Heart left ventricle (tissue), 16 donors: Measurements from ENCODE around the gene TNS4. TPM values are rescaled to one million over a fixed set of nuclear protein-coding genes. Genes with fewer than 3 reads are reported as not detected.

Experiments
- ATAC-seq, 4 donors: fragments of 200-7000 bp; cut with Tn5 transposase; one replicate each; pipeline ENCODE4 v1.9.1; 2020 to 2022; ENCODE audit warnings: moderate library complexity in 4 of 4, mild to moderate bottlenecking in 3 of 4, moderate number of reproducible peaks in 1 of 4
- DNase-seq, 5 donors: peaks; one replicate each; pipeline ENCODE4 v3.0.0-alpha.2; 2020
- H3K27ac ChIP-seq, 12 donors: fragments of 200-600 bp; sonication (generic) in 4 of 12; one replicate each; pipeline versions ENCODE4 v1.5.0 to v1.8.0; 2016 to 2022; ENCODE audit warnings: mild to moderate bottlenecking in 2 of 12
- H3K27me3 ChIP-seq, 9 donors: fragments of 200-600 bp; sonication (generic) in 2 of 9; one replicate each; pipeline versions ENCODE4 v1.5.1 to v1.8.0; 2016 to 2022; ENCODE audit warnings: mild to moderate bottlenecking in 3 of 9
- H3K36me3 ChIP-seq, 9 donors: fragments of 200-600 bp; sonication (generic) in 2 of 9; one replicate each; pipeline versions ENCODE4 v1.5.0 to v1.8.0; 2018 to 2022; ENCODE audit warnings: mild to moderate bottlenecking in 2 of 9
- H3K4me1 ChIP-seq, 12 donors: fragments of 200-600 bp; sonication (generic) in 4 of 12; one replicate each; pipeline versions ENCODE4 v1.5.0 to v1.8.0; 2016 to 2022; ENCODE audit warnings: mild to moderate bottlenecking in 3 of 12
- H3K4me3 ChIP-seq, 12 donors: fragments of 200-600 bp; sonication (generic) in 4 of 12; one replicate each; pipeline versions ENCODE4 v1.5.0 to v1.8.0; 2017 to 2022; ENCODE audit warnings: mild to moderate bottlenecking in 9 of 12, moderate library complexity in 4 of 12
- H3K9me3 ChIP-seq, 12 donors: fragments of 200-600 bp; sonication (generic) in 4 of 12; one replicate each; pipeline versions ENCODE4 v1.5.0 to v1.8.0; 2016 to 2022; ENCODE audit warnings: mild to moderate bottlenecking in 1 of 12
- POLR2A ChIP-seq, 2 donors: fragments of 450-650 bp; IDR thresholded peaks; one replicate each; pipeline ENCODE4 v1.6.1; 2017; ENCODE audit warnings: antibody characterized with exemption in 2 of 2, mild to moderate bottlenecking in 2 of 2, moderate library complexity in 2 of 2
- WGBS, 4 donors: extraction: QIAGEN DNeasy Blood & Tissue Kit in 2 of 4; methylation state at CpG; one replicate each; pipeline versions ENCODE4 v1.1.5 to v1.1.7; 2013 to 2018; 5-methylcytosine and 5-hydroxymethylcytosine counted together
- intact Hi-C, 10 donors: fragments of 100-400 bp; cut with DNase I; formaldehyde crosslinking; loops; one replicate each; pipeline versions ENCODE4 v1.11.1 to v1.14.2; 2022
- polyA plus RNA-seq, 2 donors: library from polyadenylated mRNA; stranded (reverse); fragments of 200-250 nt; gene quantifications; one replicate each; pipeline ENCODE4 v1.2.3, GENCODE V29; 2013
- total RNA-seq, 9 donors: library from RNA; depleted of rRNA in 2 of 9; stranded (reverse); fragments of >200 nt in 2 of 9; fragmentation: NEBNext Ultra II Directional in 3 of 9; extraction: Animal tissue kit (Norgen Biotek cat#: 25700) in 3 of 9; gene quantifications; one replicate each; pipeline versions ENCODE4 v1.1.0 to v1.2.4, GENCODE V29; 2016 to 2023
- TF ChIP-seq, protein P1 (sequence below), 12 donors: fragments of 200-600 bp; sonication (generic) in 4 of 12; IDR thresholded peaks; one replicate each; pipeline versions ENCODE4 v1.5.0 to v1.8.0; 2018 to 2022; ENCODE audit warnings: antibody characterized with exemption in 12 of 12, mild to moderate bottlenecking in 5 of 12
- donor health status: ischemic (EF 13 %, LVEDD 7.1; RV severe dilation, severe dysfunction).
- donor health status: healthy with polysubstance abuse.
- donor health status: DM: no; HTN: yes; CAD: no.
- donor health status: DM: no; HTN: no; CAD: no.
- donor health status: ischemic (EF 25% LVEDD 6.9; RV normal size, moderate dysfunction).
- donor health status: ischemic (EF 25% LVEDD 5.7; RV mildly dilated, moderate dysfunction).
- donor health status: healthy.
- donor health status: DM: yes; HTN: yes; CAD: no.
- donor health status: ischemic (EF 35%, LVEDD 5.7; RV mildly dilated, moderate dysfunction).
- donor health status: nonischemic (EF 11% LVEDD 7.7; RV severe dilation, severe dysfunction).
- donor health status: DM: yes; HTN: yes; CAD: no.
- donor health status: PGD.
- donor health status: ischemic (EF 29% LVEDD 5.4; RV normal size, mild dysfunction).
- donor health status: nonischemic (EF 23%, LVEDD 6.1; RV moderate dilation, normal function).

TNS4 gene
- total and polyA plus RNA-seq, 11 donors, result 0.16 to 0.91 TPM; not detected in 9

GRCh38 chr17:40473573-40474365, 27.7 kb downstream of the TNS4 start:
- Histone ChIP-seq H3K4me1 (peaks cover 0 to 16% (median 6%) of the 10 kb centered on the region in 12 donors), H3K27ac (peak overlapping the region in 1 of 12 donors; percentile 79)
- TF ChIP-seq, protein P1, sequence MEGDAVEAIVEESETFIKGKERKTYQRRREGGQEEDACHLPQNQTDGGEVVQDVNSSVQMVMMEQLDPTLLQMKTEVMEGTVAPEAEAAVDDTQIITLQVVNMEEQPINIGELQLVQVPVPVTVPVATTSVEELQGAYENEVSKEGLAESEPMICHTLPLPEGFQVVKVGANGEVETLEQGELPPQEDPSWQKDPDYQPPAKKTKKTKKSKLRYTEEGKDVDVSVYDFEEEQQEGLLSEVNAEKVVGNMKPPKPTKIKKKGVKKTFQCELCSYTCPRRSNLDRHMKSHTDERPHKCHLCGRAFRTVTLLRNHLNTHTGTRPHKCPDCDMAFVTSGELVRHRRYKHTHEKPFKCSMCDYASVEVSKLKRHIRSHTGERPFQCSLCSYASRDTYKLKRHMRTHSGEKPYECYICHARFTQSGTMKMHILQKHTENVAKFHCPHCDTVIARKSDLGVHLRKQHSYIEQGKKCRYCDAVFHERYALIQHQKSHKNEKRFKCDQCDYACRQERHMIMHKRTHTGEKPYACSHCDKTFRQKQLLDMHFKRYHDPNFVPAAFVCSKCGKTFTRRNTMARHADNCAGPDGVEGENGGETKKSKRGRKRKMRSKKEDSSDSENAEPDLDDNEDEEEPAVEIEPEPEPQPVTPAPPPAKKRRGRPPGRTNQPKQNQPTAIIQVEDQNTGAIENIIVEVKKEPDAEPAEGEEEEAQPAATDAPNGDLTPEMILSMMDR (IDR thresholded peaks at IDR 0.05), result no peak
- no peak for TF ChIP-seq POLR2A (IDR thresholded peaks at IDR 0.05)

GRCh38 chr17:40472733-40473452, 28.5 kb downstream of the TNS4 start:
- H3K36me3 ChIP-seq, result no peaks in the 10 kb centered on the region
- intact Hi-C loops, result no loop called here
- no peaks in the 10 kb centered on the region for H3K9me3 ChIP-seq
- 95 to 99% (median 95%) methylated on average over 3 of the region's 3 CpGs for WGBS, 4 donors
- DNase-seq (no peak), ATAC-seq (no peak)
- peaks cover 0 to 16% (median 6%) of the 10 kb centered on the region in 12 donors for H3K4me1 ChIP-seq
- no peaks in the 10 kb centered on the region for H3K27me3 ChIP-seq
- no peak overlapping the region for H3K4me3 ChIP-seq
- TF ChIP-seq POLR2A (IDR thresholded peaks at IDR 0.05), result no peak
- TF ChIP-seq, protein P1 (IDR thresholded peaks at IDR 0.05), result no peak
- H3K27ac ChIP-seq, result peak overlapping the region in 1 of 12 donors; percentile 79

More at GRCh38 chr17:40473573-40474365, 27.7 kb downstream of the TNS4 start:
- WGBS, 4 donors, result 87 to 88% (median 87%) methylated on average over 16 of the region's 16 CpGs
- Histone ChIP-seq H3K36me3 (no peaks in the 10 kb centered on the region), H3K9me3 (no peaks in the 10 kb centered on the region), H3K27me3 (no peaks in the 10 kb centered on the region), H3K4me3 (no peak overlapping the region)
- no peak for ATAC-seq
- DNase-seq, result peak in 1 of 5 donors; percentile 4
- intact Hi-C loops, result loop anchor here in 1 of 10 donors (2.0 kb wide), 1 partner anchor 33 kb away; no protein-coding TSS in a partner anchor

- DNase-seq (peak in 1 of 5 donors; percentile 15), ATAC-seq (no peak)
- Histone ChIP-seq H3K27ac (peak overlapping the region in 1 of 12 donors; percentile 79), H3K36me3 (no peaks in the 10 kb centered on the region), H3K27me3 (no peaks in the 10 kb centered on the region), H3K4me3 (no peak overlapping the region), H3K4me1 (peaks cover 0 to 16% (median 6%) of the 10 kb centered on the region in 12 donors), H3K9me3 (no peaks in the 10 kb centered on the region)
- TF ChIP-seq, protein P1 (IDR thresholded peaks at IDR 0.05), result no peak
- TF ChIP-seq POLR2A (IDR thresholded peaks at IDR 0.05), result no peak
- 93 to 96% (median 95%) methylated on average over 6 of the region's 6 CpGs for WGBS, 4 donors
- intact Hi-C loops, result no loop called here
Measured at GRCh38 chr17:40471846-40472732, 29.3 kb downstream of the TNS4 start.
